HepG2 (cell line): ENCODE results near the gene RPE65. TPM values are rescaled to one million over a fixed set of nuclear protein-coding genes. Genes with fewer than 3 reads are reported as not detected.

Source experiments
- ATAC-seq: fragments of 200-7000 bp; cut with Tn5 transposase; 3 replicates; pipeline ENCODE4 v1.9.1; 2020; ENCODE audit warnings: mild to moderate bottlenecking, moderate library complexity
- BruUV-seq: library from RNA; stranded (reverse); fragments of 400-500 nt; replicated peaks from 2 replicates; lab custom pipeline; 2021; lab: Mats Ljungman, UMichigan
- CTCF ChIA-PET: fragments of 300-600 bp; formaldehyde crosslinking; extraction: SDS; loops from one replicate; lab custom pipeline; 2021; ENCODE audit warnings: low total read pairs, inconsistent platforms, low intra/inter-chr PET ratio; lab: Yijun Ruan, JAX
- POLR2A ChIA-PET: fragments of 350-600 bp; sonication (Branson Sonifier 250); formaldehyde crosslinking; loops from one replicate; lab custom pipeline; 2020; ENCODE audit warnings: antibody characterized with exemption, inconsistent platforms; lab: Yijun Ruan, JAX
- DNase-seq: peaks from one replicate; pipeline ENCODE4 v3.0.0-alpha.2; 2015; ENCODE audit warnings: low spot score
- FAIRE-seq: peaks from 3 replicates; lab custom pipeline; 2011; peaks lifted over from hg19 to GRCh38; lab: Jason Lieb, UNC
- H2AFZ ChIP-seq: one replicate; pipeline ENCODE4 v1.6.1; 2011; ENCODE audit warnings: low read length, inconsistent platforms
- H3K27ac ChIP-seq: fragments of 300-600 bp; 3 replicates; pipeline ENCODE4 v1.8.0; 2011; ENCODE audit warnings: mixed run types, mild to moderate bottlenecking, mixed read lengths, low read length, inconsistent platforms; ENCODE audit not compliant: insufficient read depth; ENCODE audit errors: extremely low read length
- H3K27me3 ChIP-seq, 2 experiments: fragments of 200-600 bp in 1 of 2; 2 replicates in 1 of 2; 3 replicates in 1 of 2; pipeline versions ENCODE4 v1.6.0 to v1.8.0; 2011; ENCODE audit warnings: low read length in 2 of 2, mild to moderate bottlenecking in 2 of 2, moderate library complexity in 2 of 2, inconsistent platforms in 1 of 2; ENCODE audit not compliant: insufficient read depth in 2 of 2, control insufficient read depth in 1 of 2
- H3K36me3 ChIP-seq, 2 experiments: fragments of 200-600 bp in 1 of 2; replicated peaks in 1 of 2; 2 replicates in 1 of 2; 3 replicates in 1 of 2; pipeline versions ENCODE4 v1.5.1 to v1.8.0; 2011; ENCODE audit warnings: low read length in 2 of 2, inconsistent platforms in 1 of 2; ENCODE audit not compliant: insufficient read depth in 2 of 2, control insufficient read depth in 1 of 2
- H3K4me1 ChIP-seq: 2 replicates; pipeline ENCODE4 v1.5.1; 2012; ENCODE audit warnings: low read length, inconsistent platforms; ENCODE audit not compliant: insufficient read depth
- H3K4me2 ChIP-seq: 2 replicates; pipeline ENCODE4 v1.6.0; 2011; ENCODE audit warnings: low read depth, low read length, inconsistent platforms
- H3K4me3 ChIP-seq, 3 experiments: fragments of 200-600 bp in 1 of 3; sonication (generic), shearing (Covaris generic) in 1 of 3; replicated peaks in 1 of 3; 2 replicates each; pipeline ENCODE4 v1.5.1; 2011 to 2016; ENCODE audit warnings: low read length in 3 of 3, inconsistent platforms in 2 of 3, low read depth in 2 of 3, mild to moderate bottlenecking in 2 of 3, control low read depth in 1 of 3, mixed read lengths in 1 of 3; ENCODE audit not compliant: insufficient read depth in 1 of 3
- H3K79me2 ChIP-seq: one replicate; pipeline ENCODE4 v1.6.1; 2011; ENCODE audit warnings: low read length, inconsistent platforms; ENCODE audit not compliant: insufficient read depth
- H3K9ac ChIP-seq: 2 replicates; pipeline ENCODE4 v1.6.0; 2011; ENCODE audit warnings: mild to moderate bottlenecking, low read depth, low read length, inconsistent platforms; ENCODE audit not compliant: insufficient read depth
- H3K9me3 ChIP-seq: 2 replicates; pipeline ENCODE4 v1.5.1; 2012; ENCODE audit warnings: mild to moderate bottlenecking, low read length
- H4K20me1 ChIP-seq: 2 replicates; pipeline ENCODE4 v1.6.0; 2011; ENCODE audit warnings: inconsistent platforms, mild to moderate bottlenecking, low read length, moderate library complexity; ENCODE audit not compliant: insufficient read depth
- BHLHE40 ChIP-seq: IDR thresholded peaks from 2 replicates; pipeline ENCODE4 v1.6.1; 2011; ENCODE audit warnings: low read length, improper control_type of control experiment
- DZIP1 ChIP-seq: sonication (generic); formaldehyde crosslinking; IDR thresholded peaks from 2 replicates; pipeline ENCODE4 v1.5.0; 2020; ENCODE audit warnings: mild to moderate bottlenecking, missing genetic modification reagents
- HDAC2 ChIP-seq: sonication (generic); formaldehyde crosslinking; IDR thresholded peaks from 2 replicates; pipeline ENCODE4 v1.4.0; 2020; ENCODE audit warnings: missing genetic modification reagents
- IRF1 ChIP-seq: sonication (generic); formaldehyde crosslinking; IDR thresholded peaks from 2 replicates; pipeline ENCODE4 v1.4.0; 2020; ENCODE audit warnings: low read depth, mild to moderate bottlenecking, missing genetic modification reagents
- KDM1A ChIP-seq: IDR thresholded peaks from 2 replicates; pipeline ENCODE4 v1.6.1; 2016; ENCODE audit warnings: missing compliant biosample characterization
- KLF12 ChIP-seq: sonication (generic); formaldehyde crosslinking; IDR thresholded peaks from 2 replicates; pipeline ENCODE4 v1.4.0; 2020; ENCODE audit warnings: missing genetic modification reagents, borderline replicate concordance
- MEIS2 ChIP-seq: sonication (generic); formaldehyde crosslinking; IDR thresholded peaks from 2 replicates; pipeline ENCODE4 v1.9.0; 2021; ENCODE audit warnings: mild to moderate bottlenecking, missing genetic modification reagents
- MYPOP ChIP-seq: sonication (generic); formaldehyde crosslinking; IDR thresholded peaks from 2 replicates; pipeline ENCODE4 v1.8.1; 2023; ENCODE audit warnings: mild to moderate bottlenecking, moderate library complexity, missing genetic modification reagents
- NAIF1 ChIP-seq: sonication (generic); formaldehyde crosslinking; IDR thresholded peaks from 2 replicates; pipeline ENCODE4 v1.5.0; 2020; ENCODE audit warnings: mild to moderate bottlenecking, missing genetic modification reagents, borderline replicate concordance
- NFIB ChIP-seq: sonication (generic); formaldehyde crosslinking; IDR thresholded peaks from 2 replicates; pipeline ENCODE4 v1.9.0; 2021; ENCODE audit warnings: missing genetic modification reagents, mild to moderate bottlenecking, borderline replicate concordance
- NRL ChIP-seq: sonication (generic); formaldehyde crosslinking; IDR thresholded peaks from 2 replicates; pipeline ENCODE4 v1.5.0; 2020; ENCODE audit warnings: missing genetic modification reagents, mild to moderate bottlenecking, moderate library complexity, borderline replicate concordance
- RXRA ChIP-seq: sonication (generic); formaldehyde crosslinking; IDR thresholded peaks from 2 replicates; pipeline ENCODE4 v1.5.1; 2020; ENCODE audit warnings: missing genetic modification reagents
- THAP8 ChIP-seq: sonication (generic); formaldehyde crosslinking; IDR thresholded peaks from 2 replicates; pipeline ENCODE4 v1.5.1; 2020; ENCODE audit warnings: missing genetic modification reagents, mild to moderate bottlenecking, borderline replicate concordance
- XRCC5 ChIP-seq: fragments of 200-400 bp; formaldehyde crosslinking; optimal IDR thresholded peaks from 2 replicates; pipeline ENCODE3; 2017; ENCODE audit warnings: mild to moderate bottlenecking, low read length
- ZMYM3 ChIP-seq: sonication (generic); formaldehyde crosslinking; IDR thresholded peaks from 2 replicates; pipeline ENCODE4 v1.5.1; 2020; ENCODE audit warnings: mild to moderate bottlenecking, missing genetic modification reagents
- ZNF124 ChIP-seq: sonication (generic); formaldehyde crosslinking; IDR thresholded peaks from 2 replicates; pipeline ENCODE4 v1.4.0; 2020; ENCODE audit warnings: missing genetic modification reagents
- ZNF446 ChIP-seq: sonication (generic); formaldehyde crosslinking; IDR thresholded peaks from 2 replicates; pipeline ENCODE4 v1.5.0; 2020; ENCODE audit warnings: mild to moderate bottlenecking, missing genetic modification reagents
- ZNF780A ChIP-seq: sonication (generic); formaldehyde crosslinking; IDR thresholded peaks from 2 replicates; pipeline ENCODE4 v1.8.0; 2022; ENCODE audit warnings: mild to moderate bottlenecking, missing genetic modification reagents, moderate library complexity
- WGBS: methylation state at CpG from one replicate; pipeline ENCODE4 v1.1.6; 2017; ENCODE audit warnings: low lambda C conversion rate; 5-methylcytosine and 5-hydroxymethylcytosine counted together
- in situ Hi-C: cut with HindIII; loops from 2 replicates; pipeline ENCODE4 v1.10.0; 2017; ENCODE audit warnings: low pct_unique_long_range_greater_than_20kb; ENCODE audit not compliant: extremely low pct_ligation_motif_present
- intact Hi-C: fragments of 100-400 bp; cut with micrococcal nuclease; formaldehyde crosslinking; loops from one replicate; pipeline ENCODE4 v1.10.0; 2022; ENCODE audit not compliant: unreplicated experiment
- polyA plus RNA-seq, 8 experiments: library from polyadenylated mRNA; depleted of rRNA in 3 of 8; stranded (reverse) in 7 of 8; unstranded in 1 of 8; fragments of >200 nt; fragmentation: Illumina TruSeq in 4 of 8; extraction: Trizol in 4 of 8; gene quantifications; 2 replicates each; pipeline versions ENCODE4 v1.2.1 to v1.2.3, GENCODE V29; 2011 to 2016; ENCODE audit warnings: low read depth in 4 of 8, missing spikeins in 1 of 8, mixed read lengths in 1 of 8; ENCODE audit not compliant: insufficient read depth in 1 of 8
- total RNA-seq, 5 experiments: library from RNA; depleted of rRNA; stranded (reverse); fragments of >200 nt; fragmentation: Illumina TruSeq; extraction: Trizol; gene quantifications; 2 replicates each; pipeline ENCODE4 v1.2.3, GENCODE V29; 2016; ENCODE audit warnings: low read depth in 1 of 5

Gene RPE65
- total and polyA plus RNA-seq, 2 of the 13 experiments (the other 11 are each of a cell fraction or from before 2014, with no cell fraction given) = not detected

- no peak for TF ChIP-seq DZIP1
- peak; percentile 70 for TF ChIP-seq MYPOP (CRISPR knock-in tag)
- no peak for TF ChIP-seq IRF1 (CRISPR knock-in tag)
- TF ChIP-seq BHLHE40 = peak; percentile 79
- no peak for TF ChIP-seq KDM1A (CRISPR knock-in tag)
- no peak; the same call in none of the 2 replicates for TF ChIP-seq ZNF780A
These were observed 47.1 kb upstream of the RPE65 start, which contains the start of gene DEPDC1 (continued) for GRCh38 chr1:68496680-68497357.

GRCh38 chr1:68495968-68496679, 46.4 kb upstream of the RPE65 start:
- intact Hi-C loops = no loop called here
- no TSS peak for BruUV-seq
- ATAC-seq = peak; percentile 30
- no peak for TF ChIP-seq XRCC5
- no peak for TF ChIP-seq ZNF446 (CRISPR knock-in tag)
- TF ChIP-seq ZMYM3 (CRISPR knock-in tag) = no peak
- TF ChIP-seq NRL = no peak
- no peak for TF ChIP-seq THAP8 (CRISPR knock-in tag)
- TF ChIP-seq RXRA (CRISPR knock-in tag) = no peak
- no peak for TF ChIP-seq NAIF1 (CRISPR knock-in tag)
- TF ChIP-seq ZNF124 = no peak
- no peak for TF ChIP-seq MEIS2
- 0 out of 2 replicates have a peak, but pooled peaks have one; percentile 50 for TF ChIP-seq KLF12 (CRISPR knock-in tag)
- TF ChIP-seq NFIB (CRISPR knock-in tag) = no peak
- no peak for TF ChIP-seq HDAC2

More at GRCh38 chr1:68495968-68496679, 46.4 kb upstream of the RPE65 start:
- in situ Hi-C loops = no loop called here
- H3K36me3 ChIP-seq = no peaks in the 10 kb centered on the region
- peak; percentile 10 for DNase-seq
- FAIRE-seq = no peak
- peak overlapping the region; percentile 56 for H2AFZ ChIP-seq
- 2% methylated on average over 15 of the region's 21 CpGs for WGBS
- H3K9me3 ChIP-seq = no peaks in the 10 kb centered on the region
- peaks cover 14% of the 10 kb centered on the region for H3K79me2 ChIP-seq
- H3K4me3 ChIP-seq = peak overlapping the region; percentile 73 to 98 (median 90)
- POLR2A ChIA-PET = no interaction called here
- H3K9ac ChIP-seq = peak overlapping the region; percentile 83
- H3K4me2 ChIP-seq = peak overlapping the region; percentile 88
- peak overlapping the region; percentile 77 for H3K27ac ChIP-seq
- no peaks in the 10 kb centered on the region for H4K20me1 ChIP-seq
- H3K27me3 ChIP-seq = no peaks in the 10 kb centered on the region; a peak in 1 of 5 replicates
- peaks cover 21% of the 10 kb centered on the region for H3K4me1 ChIP-seq
- CTCF ChIA-PET = no interaction called here
